PC-3 (cell line): ENCODE measurements around the gene ALG2.

Experiments used
- EZH2 ChIP-seq: fragments of 300-600 bp; sonication (generic); IDR thresholded peaks from one replicate; pipeline ENCODE4 v1.6.1; 2017; ENCODE audit warnings: antibody characterized with exemption, mild to moderate bottlenecking, low read length; ENCODE audit not compliant: unreplicated experiment
- TF ChIP-seq, protein P1 (sequence below): fragments of 300-600 bp; sonication (generic); conservative IDR thresholded peaks from 2 replicates; pipeline ENCODE4 v1.5.1; 2017; ENCODE audit warnings: antibody characterized with exemption, low read depth, mild to moderate bottlenecking, low read length

GRCh38 chr9:99177576-99178366 is 44.0 kb downstream of the ALG2 start:
- TF ChIP-seq, protein P1, sequence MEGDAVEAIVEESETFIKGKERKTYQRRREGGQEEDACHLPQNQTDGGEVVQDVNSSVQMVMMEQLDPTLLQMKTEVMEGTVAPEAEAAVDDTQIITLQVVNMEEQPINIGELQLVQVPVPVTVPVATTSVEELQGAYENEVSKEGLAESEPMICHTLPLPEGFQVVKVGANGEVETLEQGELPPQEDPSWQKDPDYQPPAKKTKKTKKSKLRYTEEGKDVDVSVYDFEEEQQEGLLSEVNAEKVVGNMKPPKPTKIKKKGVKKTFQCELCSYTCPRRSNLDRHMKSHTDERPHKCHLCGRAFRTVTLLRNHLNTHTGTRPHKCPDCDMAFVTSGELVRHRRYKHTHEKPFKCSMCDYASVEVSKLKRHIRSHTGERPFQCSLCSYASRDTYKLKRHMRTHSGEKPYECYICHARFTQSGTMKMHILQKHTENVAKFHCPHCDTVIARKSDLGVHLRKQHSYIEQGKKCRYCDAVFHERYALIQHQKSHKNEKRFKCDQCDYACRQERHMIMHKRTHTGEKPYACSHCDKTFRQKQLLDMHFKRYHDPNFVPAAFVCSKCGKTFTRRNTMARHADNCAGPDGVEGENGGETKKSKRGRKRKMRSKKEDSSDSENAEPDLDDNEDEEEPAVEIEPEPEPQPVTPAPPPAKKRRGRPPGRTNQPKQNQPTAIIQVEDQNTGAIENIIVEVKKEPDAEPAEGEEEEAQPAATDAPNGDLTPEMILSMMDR, result no peak
- no peak for TF ChIP-seq EZH2
